Gastrocnemius medialis (tissue), 4 donors: ENCODE measurements around the gene RETREG3. TPM values are rescaled to one million over a fixed set of nuclear protein-coding genes. Genes with fewer than 3 reads are reported as not detected.

Experiments
- ATAC-seq, 2 donors: fragments of 150-250 bp; one replicate each; pipeline ENCODE4 v1.9.1; 2016
- DNase-seq, 2 donors: peaks; one replicate each; pipeline ENCODE4 v3.0.0-alpha.2; 2019
- H3K27ac ChIP-seq, 4 donors: fragments of 200-600 bp; sonication (generic); 1 replicate in 1 of 4; 2 replicates in 3 of 4; pipeline ENCODE4 v1.5.1; 2016 to 2018; ENCODE audit warnings: mild to moderate bottlenecking in 2 of 4, moderate library complexity in 1 of 4
- H3K27me3 ChIP-seq, 3 donors: fragments of 200-600 bp; sonication (generic) in 2 of 3; 1 replicate in 1 of 3; 2 replicates in 2 of 3; pipeline versions ENCODE4 v1.5.1 to v1.6.0; 2016 to 2019; ENCODE audit warnings: mild to moderate bottlenecking in 1 of 3, moderate library complexity in 1 of 3
- H3K36me3 ChIP-seq, 2 donors: fragments of 200-600 bp; sonication (generic) in 1 of 2; one replicate each; pipeline ENCODE4 v1.5.1; 2017 to 2018
- H3K4me1 ChIP-seq, 2 donors: fragments of 200-600 bp; sonication (generic) in 1 of 2; one replicate each; pipeline ENCODE4 v1.5.1; 2016 to 2017; ENCODE audit warnings: mild to moderate bottlenecking in 2 of 2
- H3K4me3 ChIP-seq, 4 donors: fragments of 200-600 bp; sonication (generic) in 3 of 4; 1 replicate in 1 of 4; 2 replicates in 3 of 4; pipeline ENCODE4 v1.5.1; 2016 to 2019; ENCODE audit warnings: mild to moderate bottlenecking in 2 of 4
- H3K9me3 ChIP-seq, 3 donors: fragments of 200-600 bp; sonication (generic) in 2 of 3; 1 replicate in 1 of 3; 2 replicates in 2 of 3; pipeline ENCODE4 v1.5.1; 2016 to 2019
- CTCF ChIP-seq, 5 experiments: fragments of 450-650 bp in 3 of 5; fragments of 200-600 bp in 2 of 5; sonication (generic) in 2 of 5; IDR thresholded peaks in 4 of 5; conservative IDR thresholded peaks in 1 of 5; 1 replicate in 4 of 5; 2 replicates in 1 of 5; pipeline ENCODE4 v1.5.1; 2016 to 2019; ENCODE audit warnings: antibody characterized with exemption in 5 of 5, mild to moderate bottlenecking in 3 of 5, moderate library complexity in 3 of 5
- POLR2A ChIP-seq, 2 donors: fragments of 450-650 bp; IDR thresholded peaks; one replicate each; pipeline ENCODE4 v1.6.1; 2017; ENCODE audit warnings: antibody characterized with exemption in 2 of 2, mild to moderate bottlenecking in 2 of 2, moderate library complexity in 2 of 2
- in situ Hi-C, 4 donors: fragments of 200-750 bp; cut with MboI; loops; one replicate each; pipeline versions ENCODE4 v1.15.0 to v1.8.0; 2017; ENCODE audit warnings: low sequenced_read_pairs in 4 of 4
- intact Hi-C: fragments of 100-400 bp; cut with DNase I; formaldehyde crosslinking; loops from one replicate; pipeline ENCODE4 v1.15.1; 2023; ENCODE audit warnings: low total_unique reads
- total RNA-seq, 4 donors: library from RNA; depleted of rRNA; stranded (reverse); fragments of >200 nt; gene quantifications; one replicate each; pipeline versions ENCODE4 v1.1.0 to v1.2.3, GENCODE V29; 2016

The RETREG3 gene
- total RNA-seq, 4 donors from 2014 or later = 50.7 to 65.5 (median 60.5) TPM

DNA sequence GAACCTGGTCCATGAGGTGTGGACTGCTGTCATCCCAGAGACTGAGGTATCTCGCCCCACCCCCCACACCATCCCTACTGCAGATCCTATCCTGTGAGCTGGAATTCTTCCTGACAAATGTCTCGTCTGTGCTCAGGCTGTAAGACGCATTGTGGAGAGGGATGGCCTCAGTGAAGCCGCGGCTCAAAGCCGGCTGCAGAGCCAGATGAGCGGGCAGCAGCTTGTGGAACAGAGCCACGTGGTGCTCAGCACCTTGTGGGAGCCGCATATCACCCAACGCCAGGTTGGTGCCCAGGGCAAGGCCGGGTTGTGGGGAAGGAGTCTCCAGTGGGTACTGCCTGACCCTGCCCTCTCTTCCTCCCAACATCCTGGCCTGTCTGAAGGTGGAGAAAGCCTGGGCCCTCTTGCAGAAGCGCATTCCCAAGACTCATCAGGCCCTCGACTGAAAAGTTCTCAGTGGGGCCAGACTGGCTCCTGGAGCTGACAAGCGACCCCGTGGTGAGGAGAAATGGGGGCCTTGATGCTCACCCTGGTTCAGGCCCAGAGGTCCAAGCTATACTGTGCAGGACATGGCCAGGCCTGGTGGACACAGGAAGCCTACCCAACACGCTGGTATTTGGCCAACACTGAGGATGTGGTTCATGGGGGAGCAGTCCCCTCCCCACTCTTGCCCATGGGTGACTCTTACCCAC is 43.5 kb downstream of the RETREG3 start:
- Histone ChIP-seq H3K4me1 (peaks cover 32 to 37% of the 10 kb centered on the region in 2 donors), H3K36me3 (peaks cover 0 to 44% of the 10 kb centered on the region in 2 donors), H3K27me3 (no peaks in the 10 kb centered on the region), H3K4me3 (no peak overlapping the region), H3K9me3 (no peaks in the 10 kb centered on the region), H3K27ac (peak overlapping the region; percentile 91 to 97 (median 94))
- in situ Hi-C loops = no loop called here
- no peak for DNase-seq
- ATAC-seq = no peak
- intact Hi-C loops = no loop called here
- TF ChIP-seq POLR2A (IDR thresholded peaks at IDR 0.05) = no peak
- TF ChIP-seq CTCF (IDR thresholded peaks at IDR 0.05 in 4 of 5, conservative IDR thresholded peaks at IDR 0.05 in 1 of 5) = no peak

DNA sequence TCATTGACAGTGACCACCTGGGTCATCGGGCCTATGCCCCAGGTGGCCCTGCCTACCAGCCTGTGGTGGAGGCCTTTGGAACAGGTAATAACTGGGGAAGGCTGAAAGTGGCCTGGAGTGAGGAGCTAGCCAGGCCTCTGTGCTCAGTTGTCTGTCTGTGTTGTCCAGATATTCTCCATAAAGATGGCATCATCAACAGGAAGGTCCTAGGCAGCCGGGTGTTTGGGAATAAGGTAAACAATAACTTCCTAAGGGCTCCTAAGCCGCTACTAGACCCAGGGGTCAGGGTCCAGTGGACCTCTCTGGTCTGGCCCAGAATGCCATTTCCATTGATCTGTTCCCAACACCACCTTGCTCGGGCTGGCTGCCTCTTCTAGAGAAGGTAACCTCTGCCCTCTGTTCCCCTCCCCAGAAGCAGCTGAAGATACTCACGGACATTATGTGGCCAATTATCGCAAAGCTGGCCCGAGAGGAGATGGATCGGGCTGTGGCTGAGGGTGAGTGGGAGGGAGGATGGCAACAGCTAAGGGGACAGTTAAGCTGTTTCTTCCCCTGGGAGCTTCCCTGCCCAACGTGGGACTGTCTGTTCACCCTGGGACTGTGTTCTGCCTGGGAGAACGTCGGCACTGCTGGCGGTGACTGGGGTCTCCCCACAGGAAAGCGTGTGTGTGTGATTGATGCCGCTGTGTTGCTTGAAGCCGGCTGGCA is 44.2 kb downstream of the RETREG3 start:
- in situ Hi-C loops (no loop called here), intact Hi-C loops (no loop called here)
- H3K36me3 ChIP-seq = peaks cover 0 to 37% of the 10 kb centered on the region in 2 donors
- no peaks in the 10 kb centered on the region for H3K27me3 ChIP-seq
- DNase-seq (no peak), ATAC-seq (no peak)
- no peak overlapping the region for H3K4me3 ChIP-seq
- peak overlapping the region in 1 of 4 donors; percentile 89 for H3K27ac ChIP-seq
- H3K9me3 ChIP-seq = no peaks in the 10 kb centered on the region
- peaks cover 32 to 37% of the 10 kb centered on the region in 2 donors for H3K4me1 ChIP-seq
- TF ChIP-seq CTCF (IDR thresholded peaks at IDR 0.05 in 4 of 5, conservative IDR thresholded peaks at IDR 0.05 in 1 of 5) = no peak
- no peak for TF ChIP-seq POLR2A (IDR thresholded peaks at IDR 0.05)

DNA sequence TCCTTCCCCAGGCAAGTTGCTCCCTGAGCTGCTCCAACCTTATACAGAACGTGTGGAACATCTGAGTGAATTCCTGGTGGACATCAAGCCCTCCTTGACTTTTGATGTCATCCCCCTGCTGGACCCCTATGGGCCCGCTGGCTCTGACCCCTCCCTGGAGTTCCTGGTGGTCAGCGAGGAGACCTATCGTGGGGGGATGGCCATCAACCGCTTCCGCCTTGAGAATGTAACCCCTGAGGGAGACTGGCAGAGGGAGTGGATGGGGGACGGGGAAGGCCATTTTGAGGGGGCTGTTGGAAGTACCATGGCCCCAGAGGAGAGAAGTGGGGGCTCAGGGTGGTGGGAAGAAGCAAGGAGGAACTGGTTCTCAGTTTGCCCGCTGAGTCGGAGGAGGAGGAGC is 45.2 kb downstream of the RETREG3 start:
- H3K4me1 ChIP-seq = peaks cover 32 to 37% of the 10 kb centered on the region in 2 donors
- peak overlapping the region in 2 of 4 donors; percentile 93 to 99 for H3K4me3 ChIP-seq
- H3K36me3 ChIP-seq = peaks cover 0 to 27% of the 10 kb centered on the region in 2 donors
- no peaks in the 10 kb centered on the region for H3K9me3 ChIP-seq
- TF ChIP-seq CTCF (IDR thresholded peaks at IDR 0.05 in 4 of 5, conservative IDR thresholded peaks at IDR 0.05 in 1 of 5) (no peak), POLR2A (IDR thresholded peaks at IDR 0.05) (no peak)
- in situ Hi-C loops = no loop called here
- intact Hi-C loops = no loop called here
- H3K27me3 ChIP-seq = no peaks in the 10 kb centered on the region
- DNase-seq (no peak), ATAC-seq (no peak)
- H3K27ac ChIP-seq = peak overlapping the region; percentile 88 to 89 (median 88)

- in situ Hi-C loops = no loop called here
- Histone ChIP-seq H3K27me3 (no peaks in the 10 kb centered on the region), H3K36me3 (peaks cover 0 to 23% of the 10 kb centered on the region in 2 donors), H3K4me3 (peak overlapping the region; percentile 83 to 99 (median 94)), H3K9me3 (no peaks in the 10 kb centered on the region), H3K4me1 (peaks cover 32 to 37% of the 10 kb centered on the region in 2 donors), H3K27ac (peak overlapping the region; percentile 88 to 89 (median 88))
- intact Hi-C loops = no loop called here
- DNase-seq (no peak), ATAC-seq (no peak)
- TF ChIP-seq CTCF (IDR thresholded peaks at IDR 0.05 in 4 of 5, conservative IDR thresholded peaks at IDR 0.05 in 1 of 5) (no peak), POLR2A (IDR thresholded peaks at IDR 0.05) (no peak)
These were observed 45.6 kb downstream of the RETREG3 start for GRCh38 chr17:42563543-42563942.
